HL-60 (cell line): Measurements from ENCODE around the gene METTL15.

ENCODE experiments used
- POLR2AphosphoS5 ChIP-seq: IDR thresholded peaks from 2 replicates; pipeline ENCODE4 v1.6.1; 2012; ENCODE audit warnings: low read depth
- TF ChIP-seq, protein P1 (sequence below): IDR thresholded peaks from one replicate; pipeline ENCODE4 v1.5.1; 2011; ENCODE audit warnings: low read length, control low read depth, inconsistent platforms; ENCODE audit not compliant: insufficient read depth

DNA sequence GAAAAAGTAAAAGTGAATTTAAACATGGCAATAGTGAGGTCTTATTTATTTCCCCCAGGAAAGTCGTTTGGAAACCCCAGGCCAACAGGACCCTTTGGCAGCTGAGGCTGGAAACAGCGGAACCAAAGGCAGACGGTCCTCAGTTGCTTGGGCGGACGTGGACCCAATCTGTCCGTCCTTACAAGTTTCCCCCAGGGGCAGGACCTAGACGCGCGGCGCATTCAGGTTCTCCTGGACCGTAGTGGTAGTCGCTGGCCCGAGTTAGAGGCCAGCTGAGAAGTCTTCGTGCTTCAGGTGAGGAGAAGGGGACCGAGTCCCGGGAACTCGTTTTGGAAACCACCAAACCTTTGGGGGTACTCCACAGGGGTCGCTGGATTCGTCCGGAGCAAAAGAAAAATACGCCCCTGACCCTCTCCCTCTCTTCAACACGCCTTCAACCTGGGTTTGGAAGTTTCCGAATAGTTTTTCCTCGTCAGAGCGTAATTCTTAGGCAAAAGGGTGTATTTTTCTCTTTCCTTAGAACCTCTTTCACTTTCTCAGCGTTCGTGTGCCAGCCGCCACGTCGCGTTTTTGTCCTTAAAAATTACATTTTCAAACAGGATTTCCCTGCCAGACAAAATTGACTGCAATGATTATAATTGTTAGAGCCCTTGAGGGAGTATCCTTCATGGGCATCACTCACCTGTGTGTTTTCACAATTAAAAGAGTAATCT is 2.1 kb downstream of the METTL15 start:
- TF ChIP-seq, protein P1, sequence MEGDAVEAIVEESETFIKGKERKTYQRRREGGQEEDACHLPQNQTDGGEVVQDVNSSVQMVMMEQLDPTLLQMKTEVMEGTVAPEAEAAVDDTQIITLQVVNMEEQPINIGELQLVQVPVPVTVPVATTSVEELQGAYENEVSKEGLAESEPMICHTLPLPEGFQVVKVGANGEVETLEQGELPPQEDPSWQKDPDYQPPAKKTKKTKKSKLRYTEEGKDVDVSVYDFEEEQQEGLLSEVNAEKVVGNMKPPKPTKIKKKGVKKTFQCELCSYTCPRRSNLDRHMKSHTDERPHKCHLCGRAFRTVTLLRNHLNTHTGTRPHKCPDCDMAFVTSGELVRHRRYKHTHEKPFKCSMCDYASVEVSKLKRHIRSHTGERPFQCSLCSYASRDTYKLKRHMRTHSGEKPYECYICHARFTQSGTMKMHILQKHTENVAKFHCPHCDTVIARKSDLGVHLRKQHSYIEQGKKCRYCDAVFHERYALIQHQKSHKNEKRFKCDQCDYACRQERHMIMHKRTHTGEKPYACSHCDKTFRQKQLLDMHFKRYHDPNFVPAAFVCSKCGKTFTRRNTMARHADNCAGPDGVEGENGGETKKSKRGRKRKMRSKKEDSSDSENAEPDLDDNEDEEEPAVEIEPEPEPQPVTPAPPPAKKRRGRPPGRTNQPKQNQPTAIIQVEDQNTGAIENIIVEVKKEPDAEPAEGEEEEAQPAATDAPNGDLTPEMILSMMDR: no peak
- peak; percentile 96 for TF ChIP-seq POLR2AphosphoS5
